ENCODE data around the gene MTFR1L. TPM values are rescaled to one million over a fixed set of nuclear protein-coding genes. Genes with fewer than 3 reads are reported as not detected.

Gene MTFR1L
- polyA plus RNA-seq, 1 of the 3 experiments (the other 2 are of a cell fraction) = 53.6 TPM

DNA sequence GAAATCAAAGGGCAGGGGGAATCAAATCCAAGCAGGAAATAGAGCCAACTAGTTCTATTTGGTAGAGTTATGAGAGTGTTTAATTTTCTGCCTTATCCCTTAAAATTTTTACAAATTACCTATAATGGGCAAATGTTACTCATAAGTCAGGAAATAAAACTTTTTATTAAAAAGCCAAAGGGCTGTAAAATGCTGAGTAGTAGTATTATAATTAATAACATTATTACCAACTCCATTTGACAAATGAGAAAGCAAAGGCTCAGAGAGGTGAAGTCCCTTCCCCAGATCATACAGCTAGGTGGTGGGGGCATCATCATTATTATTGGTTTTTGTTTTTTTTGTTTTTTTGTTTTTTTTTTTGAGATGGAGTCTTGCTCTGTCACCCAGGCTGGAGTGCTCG lies 16.4 kb upstream of the MTFR1L start:
- no peak overlapping the region for H3K27ac ChIP-seq (ENCODE audit: low read depth in 2 of 2, low read length in 1 of 2)
- H4K20me1 ChIP-seq (ENCODE audit: insufficient read depth) = no peaks in the 10 kb centered on the region
- peaks cover 24% of the 10 kb centered on the region; the same call in 1 of the 2 replicates for H3K79me2 ChIP-seq (ENCODE audit: insufficient read depth)
- WGBS (ENCODE audit: low lambda C conversion rate) = 93% methylated on average over 1 of the region's 1 CpG
- H3F3A ChIP-seq (replicated peaks; ENCODE audit: insufficient read depth) = peaks cover 13% of the 10 kb centered on the region
- H3K9ac ChIP-seq = no peak overlapping the region
- TF ChIP-seq NRF1 (IDR thresholded peaks at IDR 0.05; ENCODE audit: low read depth, low read length) (no peak), GATA2 (CRISPR knock-in tag; IDR thresholded peaks at IDR 0.05) (no peak), RCOR1 (IDR thresholded peaks at IDR 0.05; ENCODE audit: low read length) (no peak), TAF1 (IDR thresholded peaks at IDR 0.05; ENCODE audit: borderline replicate concordance, low read depth, low read length) (no peak), EZH2phosphoT487 (IDR thresholded peaks at IDR 0.05; ENCODE audit: borderline replicate concordance, low read depth) (no peak), FOXM1 (IDR thresholded peaks at IDR 0.05; ENCODE audit: low read depth) (no peak), USF2 (IDR thresholded peaks at IDR 0.05; ENCODE audit: borderline replicate concordance, low read depth, low read length) (no peak), RAD21 (IDR thresholded peaks at IDR 0.05; ENCODE audit: low read length) (no peak), MEF2A (IDR thresholded peaks at IDR 0.05; ENCODE audit: borderline replicate concordance, low read depth) (no peak), POLR2AphosphoS5 (IDR thresholded peaks at IDR 0.05; ENCODE audit: low read depth, low read length) (no peak)
- TF ChIP-seq, protein P1, sequence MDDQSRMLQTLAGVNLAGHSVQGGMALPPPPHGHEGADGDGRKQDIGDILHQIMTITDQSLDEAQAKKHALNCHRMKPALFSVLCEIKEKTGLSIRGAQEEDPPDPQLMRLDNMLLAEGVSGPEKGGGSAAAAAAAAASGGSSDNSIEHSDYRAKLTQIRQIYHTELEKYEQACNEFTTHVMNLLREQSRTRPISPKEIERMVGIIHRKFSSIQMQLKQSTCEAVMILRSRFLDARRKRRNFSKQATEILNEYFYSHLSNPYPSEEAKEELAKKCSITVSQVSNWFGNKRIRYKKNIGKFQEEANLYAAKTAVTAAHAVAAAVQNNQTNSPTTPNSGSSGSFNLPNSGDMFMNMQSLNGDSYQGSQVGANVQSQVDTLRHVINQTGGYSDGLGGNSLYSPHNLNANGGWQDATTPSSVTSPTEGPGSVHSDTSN (IDR thresholded peaks at IDR 0.05) = no peak
- H3K4me1 ChIP-seq (ENCODE audit: control insufficient read depth in 1 of 2, insufficient read depth in 2 of 2, low read depth in 1 of 2, low read length in 1 of 2) = peaks cover 0 to 40% of the 10 kb centered on the region in 2 experiments; a peak in 3 of 4 replicates
- ChIA-PET POLR2A (no interaction called here), CTCF (interaction anchor here (0.7 to 2.2 kb wide), 5 partner anchors 29 to 231 kb away, joined by 3 to 14 read pairs (median 4); no protein-coding TSS in a partner anchor)
- no peak overlapping the region for H2AFZ ChIP-seq (ENCODE audit: low read depth)
- H3K27me3 ChIP-seq (ENCODE audit: insufficient read depth) = no peaks in the 10 kb centered on the region
- DNase-seq = no peak
- no peak overlapping the region for H3K4me3 ChIP-seq (ENCODE audit: low read depth in 2 of 2, low read length in 1 of 2)
- no peaks in the 10 kb centered on the region for H3K9me2 ChIP-seq
- H3K36me3 ChIP-seq (replicated peaks in 1 of 2; ENCODE audit: control insufficient read depth in 1 of 2, insufficient read depth in 2 of 2, low read length in 1 of 2) = peaks cover 3 to 21% of the 10 kb centered on the region in 2 experiments
- H3K9me3 ChIP-seq = no peaks in the 10 kb centered on the region
- 0 out of 2 replicates have a peak overlapping the region, but pooled peaks have one; percentile 2 for H3K4me2 ChIP-seq

- no peaks in the 10 kb centered on the region for H4K20me1 ChIP-seq (ENCODE audit: insufficient read depth)
- peaks cover 13% of the 10 kb centered on the region for H3F3A ChIP-seq (replicated peaks; ENCODE audit: insufficient read depth)
- no peaks in the 10 kb centered on the region for H3K27me3 ChIP-seq (ENCODE audit: insufficient read depth)
- H3K4me1 ChIP-seq (ENCODE audit: control insufficient read depth in 1 of 2, insufficient read depth in 2 of 2, low read depth in 1 of 2, low read length in 1 of 2) = peaks cover 0 to 35% of the 10 kb centered on the region in 2 experiments; a peak in 3 of 4 replicates
- WGBS (ENCODE audit: low lambda C conversion rate) = 75% methylated on average over 9 of the region's 10 CpGs
- H3K9me2 ChIP-seq = no peaks in the 10 kb centered on the region
- H3K9ac ChIP-seq = no peak overlapping the region
- H3K36me3 ChIP-seq (replicated peaks in 1 of 2; ENCODE audit: control insufficient read depth in 1 of 2, insufficient read depth in 2 of 2, low read length in 1 of 2) = peaks cover 3 to 29% of the 10 kb centered on the region in 2 experiments
- H3K4me3 ChIP-seq (ENCODE audit: low read depth in 2 of 2, low read length in 1 of 2) = no peak overlapping the region
- peaks cover 24% of the 10 kb centered on the region; the same call in 1 of the 2 replicates for H3K79me2 ChIP-seq (ENCODE audit: insufficient read depth)
- ChIA-PET POLR2A (no interaction called here), CTCF (interaction anchor here (0.6 to 2.2 kb wide), 4 partner anchors 15 to 232 kb away, joined by 3 to 14 read pairs (median 6); partner anchors contain the start of gene MTFR1L)
- H3K4me2 ChIP-seq = no peak overlapping the region
- H3K27ac ChIP-seq (ENCODE audit: low read depth in 2 of 2, low read length in 1 of 2) = no peak overlapping the region
- no peak overlapping the region for H2AFZ ChIP-seq (ENCODE audit: low read depth)
- DNase-seq = no peak
- TF ChIP-seq SIN3A (IDR thresholded peaks at IDR 0.05; ENCODE audit: borderline replicate concordance, low read depth, low read length) = no peak
- TF ChIP-seq, protein P2, sequence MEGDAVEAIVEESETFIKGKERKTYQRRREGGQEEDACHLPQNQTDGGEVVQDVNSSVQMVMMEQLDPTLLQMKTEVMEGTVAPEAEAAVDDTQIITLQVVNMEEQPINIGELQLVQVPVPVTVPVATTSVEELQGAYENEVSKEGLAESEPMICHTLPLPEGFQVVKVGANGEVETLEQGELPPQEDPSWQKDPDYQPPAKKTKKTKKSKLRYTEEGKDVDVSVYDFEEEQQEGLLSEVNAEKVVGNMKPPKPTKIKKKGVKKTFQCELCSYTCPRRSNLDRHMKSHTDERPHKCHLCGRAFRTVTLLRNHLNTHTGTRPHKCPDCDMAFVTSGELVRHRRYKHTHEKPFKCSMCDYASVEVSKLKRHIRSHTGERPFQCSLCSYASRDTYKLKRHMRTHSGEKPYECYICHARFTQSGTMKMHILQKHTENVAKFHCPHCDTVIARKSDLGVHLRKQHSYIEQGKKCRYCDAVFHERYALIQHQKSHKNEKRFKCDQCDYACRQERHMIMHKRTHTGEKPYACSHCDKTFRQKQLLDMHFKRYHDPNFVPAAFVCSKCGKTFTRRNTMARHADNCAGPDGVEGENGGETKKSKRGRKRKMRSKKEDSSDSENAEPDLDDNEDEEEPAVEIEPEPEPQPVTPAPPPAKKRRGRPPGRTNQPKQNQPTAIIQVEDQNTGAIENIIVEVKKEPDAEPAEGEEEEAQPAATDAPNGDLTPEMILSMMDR (IDR thresholded peaks at IDR 0.05) = no peak
- no peaks in the 10 kb centered on the region for H3K9me3 ChIP-seq
Measured at GRCh38 chr1:25804244-25804963, 15.3 kb upstream of the MTFR1L start.
